GM12872 (cell line): Measurements from ENCODE around the gene TSC22D2.

Experiments used
- CTCF ChIP-seq: IDR thresholded peaks from 3 replicates; pipeline ENCODE4 v1.5.1; 2011; ENCODE audit warnings: low read depth, mild to moderate bottlenecking, low read length, moderate library complexity; ENCODE audit not compliant: insufficient read depth

Gene TSC22D2

GRCh38 chr3:150495149-150495548, 87.1 kb downstream of the TSC22D2 start:
- TF ChIP-seq CTCF: no peak

GRCh38 chr3:150495563-150496168, 87.6 kb downstream of the TSC22D2 start:
- peak; percentile 53 for TF ChIP-seq CTCF

- TF ChIP-seq CTCF: no peak
These were observed 89.9 kb downstream of the TSC22D2 start for GRCh38 chr3:150497956-150498355.

GRCh38 chr3:150503402-150504099, 95.5 kb downstream of the TSC22D2 start:
- TF ChIP-seq CTCF: no peak

- TF ChIP-seq CTCF: no peak
These were observed 96.4 kb downstream of the TSC22D2 start for GRCh38 chr3:150504483-150504882.

- no peak for TF ChIP-seq CTCF
These were observed 100.3 kb downstream of the TSC22D2 start for GRCh38 chr3:150508401-150508800.

GRCh38 chr3:150509780-150510179, 101.7 kb downstream of the TSC22D2 start:
- TF ChIP-seq CTCF: no peak
